ENCODE results near the gene SAMD11.

Gene SAMD11

GRCh38 chr1:931380-932172, 7.9 kb downstream of the SAMD11 start:
- no peak for DNase-seq (ENCODE audit: low spot score)

- DNase-seq (ENCODE audit: low spot score), result no peak
Measured at GRCh38 chr1:932173-932510, 8.4 kb downstream of the SAMD11 start.

- no peak for DNase-seq (ENCODE audit: low spot score)
Measured at GRCh38 chr1:932776-933602, 9.3 kb downstream of the SAMD11 start.

GRCh38 chr1:933603-933940, 9.8 kb downstream of the SAMD11 start:
- DNase-seq (ENCODE audit: low spot score), result no peak

GRCh38 chr1:934991-935750, 11.4 kb downstream of the SAMD11 start:
- no peak for DNase-seq (ENCODE audit: low spot score)

GRCh38 chr1:935751-936231, 12.1 kb downstream of the SAMD11 start:
- DNase-seq (ENCODE audit: low spot score), result no peak

GRCh38 chr1:936348-937264, 12.9 kb downstream of the SAMD11 start:
- no peak for DNase-seq (ENCODE audit: low spot score)

GRCh38 chr1:937521-937920, 13.8 kb downstream of the SAMD11 start:
- DNase-seq (ENCODE audit: low spot score), result no peak

- DNase-seq (ENCODE audit: low spot score), result no peak
Measured at GRCh38 chr1:938088-938683, 14.5 kb downstream of the SAMD11 start.

GRCh38 chr1:938711-939489, 15.2 kb downstream of the SAMD11 start:
- no peak for DNase-seq (ENCODE audit: low spot score)

- DNase-seq (ENCODE audit: low spot score), result no peak
Measured at GRCh38 chr1:939511-940106, 15.9 kb downstream of the SAMD11 start.

- DNase-seq (ENCODE audit: low spot score), result no peak
Measured at GRCh38 chr1:940107-941014, 16.6 kb downstream of the SAMD11 start.

- DNase-seq (ENCODE audit: low spot score), result no peak
Measured at GRCh38 chr1:941015-941587, 17.4 kb downstream of the SAMD11 start.

GRCh38 chr1:941588-942383, 18.1 kb downstream of the SAMD11 start:
- no peak for DNase-seq (ENCODE audit: low spot score)

GRCh38 chr1:942411-942821, 18.7 kb downstream of the SAMD11 start:
- DNase-seq (ENCODE audit: low spot score), result no peak

GRCh38 chr1:942864-943533, 19.3 kb downstream of the SAMD11 start:
- no peak for DNase-seq (ENCODE audit: low spot score)
